ENCODE data around the gene CTDSPL. TPM values are rescaled to one million over a fixed set of nuclear protein-coding genes. Genes with fewer than 3 reads are reported as not detected.

The CTDSPL gene
- total and polyA plus RNA-seq, 2 experiments from 2014 or later: 15.3 to 22.3 TPM

DNA sequence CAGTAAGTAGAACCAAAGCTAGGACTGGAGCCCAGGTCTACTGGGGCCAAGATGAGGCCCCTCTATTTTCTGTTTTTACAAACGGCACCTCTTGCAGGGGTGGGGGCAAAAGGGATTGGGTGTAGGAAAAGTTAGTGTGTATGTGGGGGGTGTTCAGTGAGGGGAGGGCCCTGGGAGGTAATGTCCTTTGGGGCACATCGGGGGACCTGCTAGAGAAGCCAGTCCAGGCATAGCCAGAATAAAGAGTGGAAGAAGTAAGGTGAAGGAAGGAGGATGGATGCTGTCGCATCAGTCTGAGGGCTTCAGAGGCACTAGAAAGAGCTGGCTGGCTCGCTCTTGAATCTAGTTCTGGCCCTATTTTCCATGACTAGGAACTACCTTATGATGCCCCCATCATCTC lies 165.2 kb downstream of the CTDSPL start:
- H3K4me3 ChIP-seq: no peak overlapping the region
- no peaks in the 10 kb centered on the region for H3K36me3 ChIP-seq
- H3K4me1 ChIP-seq (ENCODE audit: low read depth): peaks cover 12% of the 10 kb centered on the region
- no peaks in the 10 kb centered on the region for H3K9me3 ChIP-seq (ENCODE audit: low read depth)
- H3K27me3 ChIP-seq: peaks cover 20% of the 10 kb centered on the region
- TF ChIP-seq, protein P1, sequence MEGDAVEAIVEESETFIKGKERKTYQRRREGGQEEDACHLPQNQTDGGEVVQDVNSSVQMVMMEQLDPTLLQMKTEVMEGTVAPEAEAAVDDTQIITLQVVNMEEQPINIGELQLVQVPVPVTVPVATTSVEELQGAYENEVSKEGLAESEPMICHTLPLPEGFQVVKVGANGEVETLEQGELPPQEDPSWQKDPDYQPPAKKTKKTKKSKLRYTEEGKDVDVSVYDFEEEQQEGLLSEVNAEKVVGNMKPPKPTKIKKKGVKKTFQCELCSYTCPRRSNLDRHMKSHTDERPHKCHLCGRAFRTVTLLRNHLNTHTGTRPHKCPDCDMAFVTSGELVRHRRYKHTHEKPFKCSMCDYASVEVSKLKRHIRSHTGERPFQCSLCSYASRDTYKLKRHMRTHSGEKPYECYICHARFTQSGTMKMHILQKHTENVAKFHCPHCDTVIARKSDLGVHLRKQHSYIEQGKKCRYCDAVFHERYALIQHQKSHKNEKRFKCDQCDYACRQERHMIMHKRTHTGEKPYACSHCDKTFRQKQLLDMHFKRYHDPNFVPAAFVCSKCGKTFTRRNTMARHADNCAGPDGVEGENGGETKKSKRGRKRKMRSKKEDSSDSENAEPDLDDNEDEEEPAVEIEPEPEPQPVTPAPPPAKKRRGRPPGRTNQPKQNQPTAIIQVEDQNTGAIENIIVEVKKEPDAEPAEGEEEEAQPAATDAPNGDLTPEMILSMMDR (IDR thresholded peaks at IDR 0.05; ENCODE audit: low read depth, low read length): no peak
- no peak for DNase-seq (ENCODE audit: low read depth in 1 of 2, low spot score in 1 of 2)
- no peak overlapping the region for H3K27ac ChIP-seq

DNA sequence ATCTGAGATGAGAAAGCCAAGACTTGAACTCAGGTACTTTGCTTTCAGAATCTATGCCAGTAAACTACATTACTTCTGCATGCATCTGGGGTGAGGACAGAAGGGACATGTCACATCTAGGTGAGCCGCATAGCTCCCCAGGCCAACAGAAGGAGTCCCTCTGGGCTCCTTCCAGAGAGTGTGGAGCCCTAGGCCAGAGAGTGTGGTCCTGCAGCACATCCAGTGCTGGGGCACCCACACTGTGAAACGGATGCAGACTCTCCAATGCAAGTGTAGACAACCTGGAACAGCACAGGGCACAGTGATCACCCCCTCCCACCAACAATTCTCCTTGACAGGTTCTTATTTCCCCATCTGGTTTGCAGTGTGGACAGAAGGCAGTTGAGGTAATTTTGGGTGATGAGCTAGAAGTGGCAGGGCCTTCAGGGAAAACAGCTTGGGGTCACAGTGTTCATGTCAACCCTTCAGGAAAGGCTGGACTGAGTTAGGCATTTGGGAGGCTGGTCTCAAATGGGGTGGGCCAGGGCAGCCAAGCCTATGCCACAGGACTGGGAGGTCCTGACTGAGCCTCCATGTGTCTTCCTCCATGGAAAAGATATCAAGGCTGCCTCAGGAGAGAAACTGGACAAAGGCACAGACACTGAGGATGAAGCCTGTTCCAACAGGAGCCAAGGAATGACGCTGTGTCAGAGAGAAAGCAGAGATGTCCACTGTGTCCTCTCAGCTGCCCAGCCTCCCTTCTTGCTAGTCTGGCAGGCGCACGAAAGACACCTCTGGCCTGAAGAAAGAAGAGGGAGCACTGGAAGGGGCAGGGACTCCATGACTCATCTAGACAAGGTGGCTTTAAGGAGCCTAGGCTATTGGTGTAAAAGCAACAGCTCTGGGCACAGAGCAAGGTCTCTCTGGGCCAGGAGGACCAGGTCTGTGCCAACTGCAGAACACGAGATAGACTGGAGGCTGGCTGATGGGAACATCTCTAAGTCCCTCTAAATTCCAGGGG lies 166.1 kb downstream of the CTDSPL start:
- Histone ChIP-seq H3K9me3 (ENCODE audit: low read depth) (no peaks in the 10 kb centered on the region), H3K27ac (no peak overlapping the region), H3K4me3 (no peak overlapping the region), H3K36me3 (no peaks in the 10 kb centered on the region), H3K4me1 (ENCODE audit: low read depth) (peaks cover 11% of the 10 kb centered on the region), H3K27me3 (peaks cover 20% of the 10 kb centered on the region)
- TF ChIP-seq, protein P1 (IDR thresholded peaks at IDR 0.05; ENCODE audit: low read depth, low read length): no peak
- DNase-seq (ENCODE audit: low read depth in 1 of 2, low spot score in 1 of 2): no peak

DNA sequence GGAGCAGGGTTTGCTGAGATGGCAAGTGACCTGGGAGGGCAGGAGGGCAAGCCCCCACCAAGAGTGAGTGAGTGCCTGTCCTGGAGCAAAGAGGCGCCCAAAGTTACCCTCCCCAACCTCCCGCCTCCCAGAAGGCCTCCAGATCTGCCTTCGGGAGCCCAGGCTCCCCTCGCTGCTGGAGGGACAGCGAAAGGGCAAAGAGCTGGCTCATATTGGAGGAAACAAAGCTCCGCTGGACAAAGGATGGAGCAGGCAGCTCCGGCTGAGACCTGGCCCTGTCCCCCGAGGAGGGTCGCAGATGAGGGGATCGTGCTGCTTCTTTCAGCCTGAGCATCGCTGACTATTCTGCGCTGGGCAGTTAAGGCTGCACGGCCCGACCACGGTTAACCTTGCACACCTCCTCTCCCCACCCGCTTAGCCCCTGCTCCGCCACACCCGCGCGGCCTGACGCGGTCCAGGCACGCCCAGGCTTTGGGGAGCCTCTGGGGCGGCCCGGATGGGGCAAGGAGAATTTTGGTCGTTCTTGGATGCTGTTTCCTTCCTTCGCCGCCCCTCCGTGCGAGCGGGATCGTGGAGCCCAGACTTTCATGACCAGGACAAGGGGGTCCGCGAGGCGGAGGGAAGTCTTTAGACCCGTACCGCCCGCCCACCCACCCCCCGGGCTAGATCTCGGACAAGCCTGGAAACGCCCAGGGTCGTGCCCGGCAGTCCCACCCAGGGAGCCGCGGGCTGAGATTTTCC lies 167.1 kb downstream of the CTDSPL start:
- peaks cover 5% of the 10 kb centered on the region for H3K4me1 ChIP-seq (ENCODE audit: low read depth)
- peaks cover 20% of the 10 kb centered on the region for H3K27me3 ChIP-seq
- TF ChIP-seq, protein P1 (IDR thresholded peaks at IDR 0.05; ENCODE audit: low read depth, low read length): no peak
- no peaks in the 10 kb centered on the region for H3K9me3 ChIP-seq (ENCODE audit: low read depth)
- peak in 1 of 2 donors; percentile 39 for DNase-seq (ENCODE audit: low read depth in 1 of 2, low spot score in 1 of 2)
- H3K4me3 ChIP-seq: peak overlapping the region; percentile 46
- H3K27ac ChIP-seq: no peak overlapping the region
- no peaks in the 10 kb centered on the region for H3K36me3 ChIP-seq

DNA sequence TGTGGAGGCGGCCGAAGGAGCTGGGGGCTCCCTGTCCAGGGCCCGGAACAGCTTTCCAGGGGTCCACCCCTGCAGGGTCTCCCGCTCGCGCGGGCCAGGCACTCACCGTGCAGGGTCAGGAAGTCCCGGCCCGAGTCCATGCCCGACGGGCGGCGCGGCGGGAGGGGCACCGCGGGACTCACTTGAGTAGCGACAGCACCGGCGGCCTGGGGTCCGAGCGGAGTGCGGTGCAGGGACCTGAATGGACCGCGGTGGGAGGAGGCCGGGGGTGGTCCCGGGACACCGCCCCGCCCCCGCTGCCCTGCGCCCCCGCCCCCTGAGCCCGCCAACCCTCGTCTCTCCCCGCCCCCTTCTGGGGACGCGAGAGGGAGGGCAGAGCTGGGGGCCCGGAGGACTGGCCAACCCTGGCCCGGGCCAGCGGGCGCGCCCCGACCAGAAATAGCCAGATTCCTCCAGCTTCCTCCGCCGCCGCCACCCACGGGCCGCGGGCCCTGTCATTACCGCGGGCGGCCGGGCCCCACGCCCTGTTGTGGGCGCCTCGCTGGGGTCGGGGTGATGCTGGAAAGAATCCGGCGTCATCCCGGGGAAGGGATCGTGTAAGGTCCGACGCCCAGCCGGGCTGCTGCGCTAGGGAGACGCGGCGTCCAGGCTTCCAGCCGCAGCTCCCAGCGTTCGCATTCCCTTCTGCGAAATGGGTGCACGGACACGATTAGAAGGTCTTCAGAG lies 167.9 kb downstream of the CTDSPL start, which contains the start of gene PLCD1:
Gene PLCD1 (minus strand): TSS at position 243 of the 726 bp plus-strand sequence. CDS start 103 bp downstream, at position 140.
- TF ChIP-seq, protein P1 (IDR thresholded peaks at IDR 0.05; ENCODE audit: low read depth, low read length): no peak
- Histone ChIP-seq H3K9me3 (ENCODE audit: low read depth) (no peaks in the 10 kb centered on the region), H3K4me1 (ENCODE audit: low read depth) (peaks cover 5% of the 10 kb centered on the region), H3K4me3 (peak within 1 kb of the TSS; percentile 46), H3K36me3 (no peaks in the 10 kb centered on the region), H3K27me3 (peaks cover 20% of the 10 kb centered on the region), H3K27ac (no peak within 1 kb of the TSS)
- peak; percentile 80 to 85 for DNase-seq (ENCODE audit: low read depth in 1 of 2, low spot score in 1 of 2)
